H1 (cell line): Measurements from ENCODE around the gene PDE1A. TPM values are rescaled to one million over a fixed set of nuclear protein-coding genes. Genes with fewer than 3 reads are reported as not detected.

Experiments used
- CTCF ChIA-PET: fragments of 300-600 bp; sonication (Branson Sonifier 250); formaldehyde crosslinking; loops from one replicate; lab custom pipeline; 2021; ENCODE audit not compliant: partially characterized antibody; lab: Charles Lee
- POLR2A ChIA-PET: fragments of 300-600 bp; sonication (Branson Sonifier 250); formaldehyde crosslinking; loops from one replicate; lab custom pipeline; 2021; ENCODE audit warnings: inconsistent platforms; ENCODE audit not compliant: partially characterized antibody; lab: Charles Lee
- DNase-seq, 2 experiments: peaks; one replicate each; pipeline versions ENCODE4 v3.0.0 to v3.0.0-alpha.2; 2010 to 2022; ENCODE audit warnings: low spot score in 2 of 2, low read depth in 1 of 2, mixed read lengths in 1 of 2
- FAIRE-seq: peaks from 2 replicates; lab custom pipeline; 2011; peaks lifted over from hg19 to GRCh38; lab: Jason Lieb, UNC
- H2AFZ ChIP-seq: 2 replicates; pipeline ENCODE4 v1.8.1; 2012; ENCODE audit warnings: low read length, inconsistent platforms
- H2AK5ac ChIP-seq: 2 replicates; pipeline ENCODE4 v1.6.1; 2013; ENCODE audit warnings: low read depth, low read length
- H2BK120ac ChIP-seq: replicated peaks from 2 replicates; pipeline ENCODE3; 2013; ENCODE audit warnings: low read depth, low read length, inconsistent platforms
- H2BK12ac ChIP-seq: 2 replicates; pipeline ENCODE4 v1.6.1; 2013; ENCODE audit warnings: low read depth, low read length
- H2BK15ac ChIP-seq: 2 replicates; pipeline ENCODE4 v1.6.1; 2013; ENCODE audit warnings: low read length
- H2BK20ac ChIP-seq: 2 replicates; pipeline ENCODE4 v1.6.1; 2013; ENCODE audit warnings: low read length
- H2BK5ac ChIP-seq: 2 replicates; pipeline ENCODE4 v1.6.1; 2013; ENCODE audit warnings: low read depth, low read length
- H3K14ac ChIP-seq: 2 replicates; pipeline ENCODE4 v1.6.1; 2013; ENCODE audit warnings: inconsistent platforms; ENCODE audit not compliant: insufficient read length
- H3K18ac ChIP-seq: 2 replicates; pipeline ENCODE4 v1.6.1; 2013; ENCODE audit warnings: low read length; ENCODE audit errors: extremely low read depth
- H3K23ac ChIP-seq: 2 replicates; pipeline ENCODE4 v1.6.1; 2013; ENCODE audit warnings: inconsistent platforms; ENCODE audit not compliant: insufficient read length
- H3K23me2 ChIP-seq: 2 replicates; pipeline ENCODE4 v1.6.1; 2013; ENCODE audit warnings: low read depth, low read length
- H3K27ac ChIP-seq: 2 replicates; pipeline ENCODE4 v1.6.1; 2011; ENCODE audit warnings: low read depth, low read length, inconsistent platforms
- H3K27me3 ChIP-seq, 4 experiments: replicated peaks in 1 of 4; 1 replicate in 1 of 4; 2 replicates in 3 of 4; pipeline versions ENCODE4 v1.6.1 to v1.8.1; 2011 to 2013; ENCODE audit warnings: low read length in 3 of 4, mild to moderate bottlenecking in 3 of 4, inconsistent platforms in 2 of 4, mixed read lengths in 2 of 4, moderate library complexity in 1 of 4; ENCODE audit not compliant: control insufficient read depth in 3 of 4, insufficient read depth in 3 of 4; ENCODE audit errors: extremely low read depth in 1 of 4
- H3K36me3 ChIP-seq, 4 experiments: 2 replicates each; pipeline versions ENCODE4 v1.6.1 to v1.8.1; 2011 to 2013; ENCODE audit warnings: mild to moderate bottlenecking in 4 of 4, low read length in 3 of 4, moderate library complexity in 2 of 4, control low read depth in 1 of 4, inconsistent platforms in 1 of 4; ENCODE audit not compliant: insufficient read depth in 4 of 4, control insufficient read depth in 2 of 4
- H3K4ac ChIP-seq: replicated peaks from 2 replicates; pipeline ENCODE3; 2013; ENCODE audit warnings: low read length, low read depth, mixed read lengths, inconsistent platforms; ENCODE audit not compliant: insufficient read length
- H3K4me1 ChIP-seq, 4 experiments: replicated peaks in 1 of 4; 1 replicate in 1 of 4; 2 replicates in 3 of 4; pipeline versions ENCODE4 v1.6.1 to v1.8.1; 2011 to 2013; ENCODE audit warnings: low read length in 3 of 4, inconsistent platforms in 2 of 4, mixed read lengths in 1 of 4; ENCODE audit not compliant: insufficient read depth in 4 of 4, control insufficient read depth in 3 of 4
- H3K4me2 ChIP-seq, 2 experiments: 2 replicates each; pipeline versions ENCODE4 v1.6.1 to v1.8.1; 2011 to 2013; ENCODE audit warnings: low read depth in 2 of 2, low read length in 2 of 2, control low read depth in 1 of 2, inconsistent platforms in 1 of 2, mild to moderate bottlenecking in 1 of 2; ENCODE audit not compliant: insufficient read depth in 1 of 2
- H3K4me3 ChIP-seq, 4 experiments: fragments of 200-600, 300-600 bp in 1 of 4; sonication (generic), shearing (Covaris generic), sonication (Bioruptor Twin) in 1 of 4; 2 replicates each; pipeline versions ENCODE4 v1.5.1 to v1.8.1; 2011 to 2016; ENCODE audit warnings: low read length in 4 of 4, low read depth in 3 of 4, control low read depth in 2 of 4, inconsistent platforms in 2 of 4, mild to moderate bottlenecking in 2 of 4, mixed read lengths in 1 of 4, moderate library complexity in 1 of 4; ENCODE audit not compliant: insufficient read depth in 2 of 4; ENCODE audit errors: extremely low read depth in 1 of 4
- H3K56ac ChIP-seq: replicated peaks from 2 replicates; pipeline ENCODE3; 2013; ENCODE audit warnings: low read depth, mild to moderate bottlenecking, mixed read lengths, low read length, inconsistent platforms; ENCODE audit not compliant: insufficient read length
- H3K79me1 ChIP-seq: 2 replicates; pipeline ENCODE4 v1.6.1; 2013; ENCODE audit warnings: low read depth, low read length, control low read depth
- H3K79me2 ChIP-seq, 2 experiments: 2 replicates each; pipeline versions ENCODE4 v1.6.1 to v1.8.1; 2012 to 2013; ENCODE audit warnings: low read length in 2 of 2, mild to moderate bottlenecking in 2 of 2, inconsistent platforms in 1 of 2; ENCODE audit not compliant: insufficient read depth in 2 of 2, control insufficient read depth in 1 of 2
- H3K9ac ChIP-seq, 4 experiments: replicated peaks in 1 of 4; 1 replicate in 1 of 4; 2 replicates in 3 of 4; pipeline versions ENCODE4 v1.6.1 to v1.8.1; 2011 to 2013; ENCODE audit warnings: low read depth in 3 of 4, low read length in 3 of 4, control low read depth in 2 of 4, mild to moderate bottlenecking in 2 of 4, moderate library complexity in 2 of 4, inconsistent platforms in 1 of 4; ENCODE audit errors: extremely low read depth in 1 of 4
- H3K9me3 ChIP-seq, 2 experiments: 2 replicates each; pipeline versions ENCODE4 v1.6.1 to v1.8.1; 2012 to 2013; ENCODE audit warnings: mild to moderate bottlenecking in 2 of 2, moderate library complexity in 2 of 2, control low read depth in 1 of 2, inconsistent platforms in 1 of 2, low read depth in 1 of 2, low read length in 1 of 2, mixed read lengths in 1 of 2; ENCODE audit not compliant: insufficient read depth in 2 of 2
- H4K20me1 ChIP-seq, 2 experiments: replicated peaks in 1 of 2; 2 replicates each; pipeline versions ENCODE3 to v1.8.1; 2011 to 2013; ENCODE audit warnings: inconsistent platforms in 2 of 2, low read length in 2 of 2, mild to moderate bottlenecking in 1 of 2; ENCODE audit not compliant: insufficient read depth in 2 of 2, control insufficient read depth in 1 of 2
- H4K5ac ChIP-seq: 2 replicates; pipeline ENCODE4 v1.6.1; 2013; ENCODE audit warnings: low read length, low read depth, mixed read lengths, inconsistent platforms; ENCODE audit not compliant: insufficient read length
- H4K8ac ChIP-seq: 2 replicates; pipeline ENCODE4 v1.8.0; 2013; ENCODE audit warnings: mild to moderate bottlenecking, moderate library complexity, low read length, inconsistent platforms; ENCODE audit not compliant: insufficient read depth; ENCODE audit errors: extremely low read depth
- H4K91ac ChIP-seq: replicated peaks from 2 replicates; pipeline ENCODE3; 2013; ENCODE audit warnings: low read length, mixed read lengths, inconsistent platforms; ENCODE audit not compliant: insufficient read length
- CBX5 ChIP-seq: fragments of 300-800, 300-1000 bp; sonication (generic); IDR thresholded peaks from 2 replicates; pipeline ENCODE4 v1.7.1; 2016; ENCODE audit warnings: antibody characterized with exemption, low read length, low read depth
- CHD2 ChIP-seq: IDR thresholded peaks from 2 replicates; pipeline ENCODE4 v1.6.1; 2012; ENCODE audit warnings: low read length, improper control_type of control experiment
- CTBP2 ChIP-seq: IDR thresholded peaks from 2 replicates; pipeline ENCODE4 v1.7.0; 2011; ENCODE audit warnings: borderline replicate concordance, mild to moderate bottlenecking, moderate library complexity, mixed read lengths, low read length; ENCODE audit not compliant: insufficient read depth, insufficient read length
- FOSL1 ChIP-seq: IDR thresholded peaks from 2 replicates; pipeline ENCODE4 v1.6.1; 2011; ENCODE audit warnings: mild to moderate bottlenecking, low read depth, low read length, moderate library complexity; ENCODE audit not compliant: insufficient read depth
- GTF2F1 ChIP-seq: IDR thresholded peaks from 2 replicates; pipeline ENCODE4 v1.6.1; 2012; ENCODE audit warnings: low read depth, low read length, improper control_type of control experiment, borderline replicate concordance
- POLR2AphosphoS5 ChIP-seq: IDR thresholded peaks from 2 replicates; pipeline ENCODE4 v1.6.1; 2011; ENCODE audit warnings: low read depth, low read length
- POU5F1 ChIP-seq: IDR thresholded peaks from 2 replicates; pipeline ENCODE4 v1.6.1; 2011; ENCODE audit warnings: low read depth, mild to moderate bottlenecking, low read length, moderate library complexity
- ZNF274 ChIP-seq: IDR thresholded peaks from 2 replicates; pipeline ENCODE4 v1.7.0; 2012; ENCODE audit warnings: low read length, borderline replicate concordance; ENCODE audit errors: extremely low read depth
- WGBS, 2 experiments: shearing (Covaris generic) in 1 of 2; methylation state at CpG; one replicate each; pipeline versions ENCODE4 v1.1.6 to v1.1.7; 2013 to 2015; ENCODE audit warnings: low lambda C conversion rate in 2 of 2, mixed read lengths in 2 of 2, inconsistent platforms in 1 of 2, low coverage in 1 of 2, missing lambda C conversion rate in 1 of 2; ENCODE audit not compliant: insufficient replicate concordance in 2 of 2, insufficient coverage in 1 of 2, insufficient read length in 1 of 2; ENCODE audit errors: extremely low coverage in 1 of 2, missing lambda C conversion rate in 1 of 2; 5-methylcytosine and 5-hydroxymethylcytosine counted together
- polyA plus RNA-seq, 7 experiments: library from polyadenylated mRNA; depleted of rRNA in 3 of 7; stranded (reverse) in 5 of 7; unstranded in 2 of 7; fragments of >200 nt in 5 of 7; fragments of 200-250 nt in 2 of 7; gene quantifications; 1 replicate in 5 of 7; 2 replicates in 1 of 7; 4 replicates in 1 of 7; pipeline versions ENCODE4 v1.2.1 to v1.2.3, GENCODE V29; 2011 to 2013; ENCODE audit warnings: missing spikeins in 2 of 7, mixed read lengths in 2 of 7
- total RNA-seq: library from RNA; stranded (reverse); fragmentation: NEBNext Ultra II Directional; extraction: Animal tissue kit (Norgen Biotek cat#: 25700); gene quantifications from 2 replicates; pipeline ENCODE4 v1.2.1, GENCODE V29; 2021
- TF ChIP-seq, protein P1 (sequence below): IDR thresholded peaks from 2 replicates; pipeline ENCODE4 v1.6.1; 2012; ENCODE audit warnings: inconsistent platforms
- TF ChIP-seq, protein P2 (sequence below): IDR thresholded peaks from 2 replicates; pipeline ENCODE4 v1.6.1; 2012; ENCODE audit warnings: low read length, inconsistent platforms

Gene PDE1A
- total and polyA plus RNA-seq, 2 of the 8 experiments (the other 6 are each of a cell fraction or from before 2014, with no cell fraction given): 0.34 TPM; not detected in 1

DNA sequence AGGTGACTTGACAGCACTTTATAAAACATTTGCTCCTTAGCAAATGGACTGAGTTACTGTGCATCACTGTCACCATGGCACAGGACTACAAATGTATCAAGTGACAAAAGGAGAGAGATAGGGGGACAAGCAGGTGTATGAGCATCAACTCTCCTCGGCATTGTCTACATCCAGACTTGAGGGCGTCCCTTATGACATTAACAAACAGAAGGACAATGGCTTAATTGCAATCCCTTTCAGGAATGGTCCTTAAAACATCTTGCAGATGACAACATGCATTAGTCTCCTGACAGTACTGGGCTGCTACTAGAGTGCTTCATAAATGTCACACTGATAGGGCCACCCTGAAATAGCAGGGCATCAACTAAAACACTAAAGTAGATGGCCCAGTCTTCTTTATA lies 198.8 kb downstream of the PDE1A start:
- Histone ChIP-seq H3K56ac (no peak overlapping the region), H4K8ac (no peak overlapping the region), H2BK12ac (no peak overlapping the region), H3K9ac (no peak overlapping the region), H3K4me2 (no peak overlapping the region), H4K91ac (no peak overlapping the region), H3K27ac (no peak overlapping the region), H3K9me3 (no peaks in the 10 kb centered on the region), H3K79me2 (no peaks in the 10 kb centered on the region), H3K4me3 (no peak overlapping the region), H3K18ac (no peak overlapping the region), H3K23ac (no peak overlapping the region), H3K4me1 (no peaks in the 10 kb centered on the region), H2BK120ac (no peak overlapping the region), H3K23me2 (no peaks in the 10 kb centered on the region), H3K4ac (no peak overlapping the region), H2AFZ (no peak overlapping the region), H3K27me3 (no peaks in the 10 kb centered on the region), H2BK5ac (no peak overlapping the region), H3K14ac (no peak overlapping the region), H3K36me3 (no peaks in the 10 kb centered on the region), H3K79me1 (no peaks in the 10 kb centered on the region), H4K20me1 (no peaks in the 10 kb centered on the region), H2BK20ac (no peak overlapping the region), H2AK5ac (no peak overlapping the region), H2BK15ac (no peak overlapping the region), H4K5ac (no peak overlapping the region)
- no peak for TF ChIP-seq POU5F1
- no peak for TF ChIP-seq FOSL1
- TF ChIP-seq POLR2AphosphoS5: no peak
- TF ChIP-seq, protein P1, sequence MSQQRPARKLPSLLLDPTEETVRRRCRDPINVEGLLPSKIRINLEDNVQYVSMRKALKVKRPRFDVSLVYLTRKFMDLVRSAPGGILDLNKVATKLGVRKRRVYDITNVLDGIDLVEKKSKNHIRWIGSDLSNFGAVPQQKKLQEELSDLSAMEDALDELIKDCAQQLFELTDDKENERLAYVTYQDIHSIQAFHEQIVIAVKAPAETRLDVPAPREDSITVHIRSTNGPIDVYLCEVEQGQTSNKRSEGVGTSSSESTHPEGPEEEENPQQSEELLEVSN: no peak
- TF ChIP-seq GTF2F1: no peak
- TF ChIP-seq CBX5: no peak
- TF ChIP-seq ZNF274: no peak
- TF ChIP-seq CHD2: no peak
- TF ChIP-seq, protein P2, sequence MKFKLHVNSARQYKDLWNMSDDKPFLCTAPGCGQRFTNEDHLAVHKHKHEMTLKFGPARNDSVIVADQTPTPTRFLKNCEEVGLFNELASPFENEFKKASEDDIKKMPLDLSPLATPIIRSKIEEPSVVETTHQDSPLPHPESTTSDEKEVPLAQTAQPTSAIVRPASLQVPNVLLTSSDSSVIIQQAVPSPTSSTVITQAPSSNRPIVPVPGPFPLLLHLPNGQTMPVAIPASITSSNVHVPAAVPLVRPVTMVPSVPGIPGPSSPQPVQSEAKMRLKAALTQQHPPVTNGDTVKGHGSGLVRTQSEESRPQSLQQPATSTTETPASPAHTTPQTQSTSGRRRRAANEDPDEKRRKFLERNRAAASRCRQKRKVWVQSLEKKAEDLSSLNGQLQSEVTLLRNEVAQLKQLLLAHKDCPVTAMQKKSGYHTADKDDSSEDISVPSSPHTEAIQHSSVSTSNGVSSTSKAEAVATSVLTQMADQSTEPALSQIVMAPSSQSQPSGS: no peak
- no peak for TF ChIP-seq CTBP2
- FAIRE-seq (no peak), DNase-seq (no peak)
- ChIA-PET CTCF (interaction anchor here (1.2 to 1.9 kb wide), 2 partner anchors 13 to 421 kb away, joined by 3 to 4 read pairs; no protein-coding TSS in a partner anchor), POLR2A (no interaction called here)
- WGBS, 2 experiments: 91% methylated on average over 2 of the region's 2 CpGs; no CpG with 5 or more reads in 1 of the 2 experiments
